HFF-Myc (cell line): ENCODE measurements around the gene PHC2.

Experiments used
- DNase-seq: peaks from one replicate; pipeline ENCODE4 v3.0.0-alpha.2; 2011; ENCODE audit warnings: low read depth; ENCODE audit errors: extremely low read depth
- H3K4me3 ChIP-seq: replicated peaks from 2 replicates; pipeline ENCODE4 v1.5.1; 2011; ENCODE audit warnings: low read depth, mild to moderate bottlenecking, control low read depth, low read length
- TF ChIP-seq, protein P1 (sequence below): IDR thresholded peaks from 2 replicates; pipeline ENCODE4 v1.5.1; 2012; ENCODE audit warnings: mild to moderate bottlenecking, low read depth, low read length, control low read depth; ENCODE audit errors: missing control alignments

Gene PHC2

GRCh38 chr1:33469691-33470090 lies 38.8 kb upstream of the PHC2 start:
- TF ChIP-seq, protein P1, sequence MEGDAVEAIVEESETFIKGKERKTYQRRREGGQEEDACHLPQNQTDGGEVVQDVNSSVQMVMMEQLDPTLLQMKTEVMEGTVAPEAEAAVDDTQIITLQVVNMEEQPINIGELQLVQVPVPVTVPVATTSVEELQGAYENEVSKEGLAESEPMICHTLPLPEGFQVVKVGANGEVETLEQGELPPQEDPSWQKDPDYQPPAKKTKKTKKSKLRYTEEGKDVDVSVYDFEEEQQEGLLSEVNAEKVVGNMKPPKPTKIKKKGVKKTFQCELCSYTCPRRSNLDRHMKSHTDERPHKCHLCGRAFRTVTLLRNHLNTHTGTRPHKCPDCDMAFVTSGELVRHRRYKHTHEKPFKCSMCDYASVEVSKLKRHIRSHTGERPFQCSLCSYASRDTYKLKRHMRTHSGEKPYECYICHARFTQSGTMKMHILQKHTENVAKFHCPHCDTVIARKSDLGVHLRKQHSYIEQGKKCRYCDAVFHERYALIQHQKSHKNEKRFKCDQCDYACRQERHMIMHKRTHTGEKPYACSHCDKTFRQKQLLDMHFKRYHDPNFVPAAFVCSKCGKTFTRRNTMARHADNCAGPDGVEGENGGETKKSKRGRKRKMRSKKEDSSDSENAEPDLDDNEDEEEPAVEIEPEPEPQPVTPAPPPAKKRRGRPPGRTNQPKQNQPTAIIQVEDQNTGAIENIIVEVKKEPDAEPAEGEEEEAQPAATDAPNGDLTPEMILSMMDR, result no peak
- H3K4me3 ChIP-seq, result no peak overlapping the region
- no peak for DNase-seq

GRCh38 chr1:33468967-33469366 lies 38.1 kb upstream of the PHC2 start:
- TF ChIP-seq, protein P1, result no peak
- H3K4me3 ChIP-seq, result no peak overlapping the region
- DNase-seq, result no peak

DNA sequence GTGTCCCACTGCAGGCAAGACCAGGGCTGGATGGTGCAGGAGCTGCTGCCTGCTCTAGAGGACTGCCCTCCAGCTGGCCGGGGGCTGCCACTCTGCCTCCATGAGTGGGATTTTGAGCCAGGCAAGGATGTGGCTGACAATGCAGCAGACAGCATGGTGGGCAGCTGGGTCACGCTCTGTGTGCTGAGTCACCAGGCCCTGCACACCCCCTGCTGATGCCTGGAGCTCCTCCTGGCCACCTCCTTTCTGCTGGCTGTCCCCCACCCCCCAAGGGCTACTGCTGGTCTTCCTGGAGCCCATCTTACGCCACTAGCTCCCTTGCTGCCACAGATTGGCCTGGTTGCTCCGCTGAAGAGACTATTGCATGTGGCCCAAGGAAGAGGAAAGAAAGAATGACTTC lies 37.6 kb upstream of the PHC2 start:
- TF ChIP-seq, protein P1, result no peak
- H3K4me3 ChIP-seq, result no peak overlapping the region
- no peak for DNase-seq

GRCh38 chr1:33468011-33468410 lies 37.1 kb upstream of the PHC2 start:
- no peak for DNase-seq
- H3K4me3 ChIP-seq, result no peak overlapping the region
- TF ChIP-seq, protein P1, result no peak

DNA sequence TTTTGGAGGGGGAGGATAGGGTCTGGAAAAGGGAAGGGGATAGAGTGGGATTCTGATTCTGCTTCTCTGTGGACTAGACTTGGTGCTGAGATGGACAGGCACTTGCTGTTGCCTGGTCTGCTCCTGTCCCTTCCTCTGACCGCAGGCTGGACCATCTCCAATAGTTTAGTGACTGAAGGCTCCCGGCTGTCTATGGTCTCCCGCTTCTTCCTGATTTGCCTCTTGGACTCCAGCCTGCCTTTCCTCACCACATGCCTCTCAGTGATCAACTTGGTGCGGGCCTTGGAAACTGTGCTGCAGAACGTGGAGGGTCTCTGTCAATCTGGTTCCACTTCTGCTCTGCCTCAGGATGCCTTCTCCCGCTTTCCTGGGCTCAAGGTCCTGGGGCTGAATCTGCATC lies 35.3 kb upstream of the PHC2 start:
- DNase-seq, result no peak
- TF ChIP-seq, protein P1, result no peak
- H3K4me3 ChIP-seq, result no peak overlapping the region

- H3K4me3 ChIP-seq, result no peak overlapping the region
- DNase-seq, result no peak
- TF ChIP-seq, protein P1, result no peak
These were observed 34.4 kb upstream of the PHC2 start for GRCh38 chr1:33465316-33465715.

GRCh38 chr1:33464552-33464951 lies 33.7 kb upstream of the PHC2 start:
- no peak for DNase-seq
- no peak overlapping the region for H3K4me3 ChIP-seq
- TF ChIP-seq, protein P1, result no peak
